NCI-H2171 treated with DMSO at 0.1 percent for 48 hours (cell line): ENCODE data around the gene KARS1.
"Not testable (repeated sequence)": the region's sequence is repeated elsewhere in the genome, so short reads cannot be mapped to it uniquely, and the experiment has no call there.

Experiments used
- DNase-seq: peaks from one replicate; lab custom pipeline; 2025; lab: John Stamatoyannopoulos, UW

KARS1 gene

DNA sequence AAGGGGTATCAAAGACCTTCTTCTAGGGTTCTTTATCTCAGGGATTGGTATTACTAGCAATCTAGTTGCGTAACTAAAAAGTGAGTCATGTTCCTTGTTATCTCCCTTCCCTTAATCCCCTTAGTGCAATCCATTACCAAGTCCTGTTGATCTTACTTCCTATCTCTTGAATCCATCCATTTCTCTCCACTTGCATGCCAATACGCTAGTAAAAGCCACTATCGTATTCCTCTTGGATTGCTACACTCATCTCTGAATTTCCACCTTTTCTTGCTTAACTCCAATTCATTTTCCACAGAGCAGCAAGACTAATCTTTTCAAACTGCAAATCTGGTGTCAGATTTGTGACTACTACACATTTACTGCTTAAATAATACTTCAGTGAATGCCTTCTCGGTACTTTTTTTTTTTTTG lies 22.5 kb downstream of the KARS1 start:
- no peak for DNase-seq

DNA sequence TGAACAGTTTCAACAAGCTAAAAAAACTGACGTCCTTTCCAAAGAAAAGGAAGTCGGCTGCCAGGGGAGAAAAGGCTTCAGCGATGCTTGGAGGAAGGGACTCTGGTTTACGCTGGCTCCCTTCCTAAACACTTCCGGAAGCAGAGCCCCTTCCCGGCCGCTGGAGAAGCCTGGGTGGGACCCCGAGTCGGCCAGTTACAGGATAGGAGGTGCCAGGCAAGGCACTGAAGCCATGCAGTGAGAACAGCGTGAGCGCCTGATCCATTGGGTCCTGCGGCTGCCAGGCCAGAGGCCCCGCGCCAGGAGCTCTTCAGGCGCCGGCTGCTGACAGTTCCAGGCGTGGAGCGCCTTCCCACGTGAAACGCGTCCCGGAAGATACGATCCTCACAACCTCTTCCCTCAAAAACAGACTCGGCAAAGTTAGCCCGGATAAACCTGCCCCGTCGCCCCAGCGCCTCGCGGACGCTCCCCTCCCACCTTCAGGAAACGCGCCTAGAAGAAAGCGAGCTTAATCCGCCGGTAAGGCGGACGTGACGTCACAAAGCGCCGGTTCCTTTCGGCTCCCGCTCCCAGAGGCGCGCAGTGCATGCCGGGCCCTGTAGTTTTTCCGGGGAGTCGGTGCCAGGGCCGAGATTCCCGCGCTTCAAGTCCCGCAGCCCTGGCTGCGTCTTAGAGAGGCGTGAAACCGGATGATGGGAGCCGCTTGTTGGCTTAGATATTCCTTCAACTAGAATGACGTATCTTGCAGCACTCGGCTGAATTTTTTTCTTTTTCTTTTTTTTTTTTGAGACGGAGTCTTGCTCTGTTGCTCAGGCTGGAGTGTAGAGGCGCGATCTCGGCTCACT lies 24.5 kb downstream of the KARS1 start, which contains the start of gene ADAT1:
ADAT1 (minus strand) TSS at position 521 of the 845 bp plus-strand sequence. CDS start 2,482 bp downstream, outside the sequence.
- DNase-seq, result peak; percentile 98

DNA sequence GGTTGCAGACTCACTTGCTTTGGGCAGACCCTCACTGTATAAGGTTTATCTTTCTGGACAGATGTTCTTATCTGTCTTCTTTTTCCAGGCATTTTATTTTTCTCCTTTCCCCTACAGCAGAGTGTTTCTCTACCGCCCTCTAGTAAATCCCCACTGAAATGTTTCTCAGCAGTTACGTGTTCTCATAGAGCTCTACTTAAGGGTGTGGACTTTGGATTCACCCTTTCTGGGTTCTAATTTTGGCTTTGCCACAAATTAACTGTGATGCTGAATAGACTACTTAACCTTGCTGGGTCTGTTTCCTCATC lies 26.3 kb downstream of the KARS1 start:
- DNase-seq, result peak; percentile 40

DNA sequence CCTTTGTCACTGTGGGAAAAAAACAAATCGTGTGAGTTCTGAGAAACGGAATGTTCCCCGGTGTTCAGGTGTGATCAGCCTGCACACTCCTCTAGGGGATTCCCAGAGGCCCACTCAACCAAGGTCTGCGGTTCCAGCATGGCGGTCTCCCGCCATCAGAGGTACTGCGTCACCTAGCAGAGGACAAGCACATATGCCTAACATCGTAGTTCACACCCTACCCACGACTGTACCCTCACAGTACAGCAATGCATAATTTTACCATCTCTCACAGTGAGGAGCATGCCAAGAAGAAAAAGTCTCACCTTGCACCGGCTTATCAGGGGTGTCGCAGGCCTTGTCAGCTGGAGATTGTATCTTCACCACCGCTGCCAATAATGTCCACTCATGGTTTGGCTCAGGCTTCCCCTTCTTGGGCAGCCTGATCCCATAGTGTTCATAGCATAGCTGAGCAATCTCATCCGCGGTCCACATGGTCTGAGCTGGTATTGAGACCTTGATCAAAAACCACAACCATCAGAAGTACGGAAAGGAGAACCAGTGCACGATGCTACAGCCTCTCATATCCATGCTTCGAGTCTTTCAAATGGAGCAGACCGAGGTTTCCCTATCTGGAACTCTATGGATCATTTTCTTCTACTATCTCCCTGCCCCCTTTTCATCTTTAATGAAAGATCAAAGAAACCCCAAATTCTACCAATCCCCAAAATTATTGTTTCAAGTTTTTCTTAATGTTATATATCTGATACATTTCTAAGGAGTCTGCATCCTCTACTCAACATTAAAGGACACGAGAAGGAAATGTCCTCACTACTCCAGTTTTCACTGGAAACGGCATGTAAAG lies 26.9 kb downstream of the KARS1 start:
- no peak for DNase-seq

DNA sequence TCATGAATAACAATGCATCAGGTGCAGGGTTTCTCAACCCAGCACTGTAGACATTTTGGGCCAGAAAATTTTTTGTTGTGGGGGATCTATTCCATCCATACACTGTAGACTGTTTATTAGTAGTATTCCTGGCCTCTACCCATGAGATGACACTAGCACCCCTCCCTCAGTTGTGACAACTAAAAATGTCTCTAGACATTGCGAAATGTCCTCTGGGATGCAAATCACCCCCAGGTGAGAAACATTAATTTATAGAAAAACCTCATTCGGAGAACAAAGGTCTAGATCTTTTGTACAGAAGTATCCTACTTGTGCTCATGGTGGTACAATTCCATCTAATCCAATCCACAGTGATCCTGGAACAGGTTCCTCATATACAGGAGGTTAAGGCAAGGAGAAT lies 28.7 kb downstream of the KARS1 start:
- DNase-seq, result no peak

- DNase-seq, result no peak
Measured at GRCh38 chr16:75617121-75617520, 30.3 kb downstream of the KARS1 start.

DNA sequence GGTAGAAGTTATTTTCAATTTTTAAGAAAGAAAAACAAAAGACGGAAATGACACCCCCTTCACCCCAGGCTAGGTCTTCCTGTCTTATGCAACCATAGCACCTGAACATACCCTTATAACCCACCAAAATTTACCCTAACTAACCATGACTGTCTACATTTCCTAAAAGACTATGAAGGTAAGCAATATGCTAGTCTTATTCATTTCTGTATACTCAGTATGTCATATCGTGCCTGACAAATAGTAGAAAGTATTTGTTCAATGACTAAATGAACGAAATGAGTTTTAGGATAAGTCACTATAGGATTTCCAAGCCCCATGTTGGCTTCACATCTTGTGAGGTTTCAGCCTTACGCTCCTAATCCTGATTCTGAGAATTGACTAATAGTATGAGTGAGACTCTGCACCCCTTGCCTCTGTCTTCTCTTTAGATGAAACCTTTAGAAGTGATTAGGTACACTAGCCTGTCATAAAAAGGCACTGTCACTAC lies 30.9 kb downstream of the KARS1 start:
- no peak for DNase-seq

DNA sequence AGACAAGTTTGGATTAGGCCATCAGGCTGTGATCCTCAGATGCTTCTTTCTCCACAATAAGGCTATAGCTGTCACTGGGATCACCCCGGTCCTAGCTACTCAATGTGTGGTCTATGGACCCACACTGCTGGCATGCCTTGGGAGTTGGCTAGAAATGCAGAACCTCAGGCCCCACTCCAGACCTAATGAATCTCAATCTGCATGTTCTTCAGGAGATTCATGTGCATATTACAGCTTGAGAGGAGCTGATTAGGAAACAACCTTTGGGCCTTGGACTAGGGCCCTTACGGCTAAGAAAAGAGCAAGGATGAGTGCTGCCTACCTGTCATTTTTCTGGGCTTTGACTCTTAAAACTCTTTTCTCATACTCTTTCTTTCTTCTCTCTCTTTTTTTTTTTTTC lies 31.8 kb downstream of the KARS1 start:
- no peak for DNase-seq

DNA sequence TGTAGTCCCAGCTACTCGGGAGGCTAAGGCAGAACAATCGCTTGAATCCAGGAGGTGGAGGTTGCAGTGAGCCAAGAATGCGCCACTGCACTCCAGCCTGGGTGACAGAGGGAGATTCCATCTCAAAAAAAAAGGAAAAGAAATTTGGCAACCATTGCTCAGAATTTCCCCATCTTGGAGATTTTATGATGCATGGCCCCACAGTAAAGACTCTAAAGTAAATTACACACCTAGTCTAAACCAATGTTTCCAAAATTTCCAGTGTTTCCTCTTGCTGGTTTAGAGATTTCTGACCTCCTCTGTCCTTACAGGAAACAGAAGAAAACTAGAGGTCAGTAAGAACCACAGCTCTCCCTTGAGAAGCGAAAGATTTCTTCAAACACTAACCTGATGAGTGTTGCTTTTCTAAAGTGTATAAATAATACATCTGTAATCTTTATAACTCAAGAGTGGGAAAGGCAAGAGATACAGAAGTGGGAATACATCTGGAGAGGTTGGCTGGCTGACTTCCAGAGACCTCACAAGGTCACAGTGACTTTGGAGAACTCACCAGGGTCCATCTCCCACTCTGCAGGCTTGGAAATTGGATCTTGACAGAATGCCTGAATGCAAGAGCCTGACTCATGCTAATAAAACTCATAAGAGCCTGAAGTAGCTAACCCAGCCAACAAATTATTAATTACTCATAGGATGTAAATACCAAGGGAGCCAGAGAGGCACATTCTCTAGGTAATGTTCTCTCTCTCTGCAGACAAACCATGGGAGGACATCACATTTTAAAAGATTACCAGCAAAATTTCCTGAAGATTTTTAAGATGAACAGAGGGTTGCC lies 33.2 kb downstream of the KARS1 start:
- DNase-seq, result no peak

- DNase-seq, result no peak
Measured at GRCh38 chr16:75606507-75606906, 41.0 kb downstream of the KARS1 start.

- no peak for DNase-seq
Measured at GRCh38 chr16:75603241-75603640, 44.2 kb downstream of the KARS1 start.

- DNase-seq, result no peak
Measured at GRCh38 chr16:75599452-75600277, 47.8 kb downstream of the KARS1 start.

DNA sequence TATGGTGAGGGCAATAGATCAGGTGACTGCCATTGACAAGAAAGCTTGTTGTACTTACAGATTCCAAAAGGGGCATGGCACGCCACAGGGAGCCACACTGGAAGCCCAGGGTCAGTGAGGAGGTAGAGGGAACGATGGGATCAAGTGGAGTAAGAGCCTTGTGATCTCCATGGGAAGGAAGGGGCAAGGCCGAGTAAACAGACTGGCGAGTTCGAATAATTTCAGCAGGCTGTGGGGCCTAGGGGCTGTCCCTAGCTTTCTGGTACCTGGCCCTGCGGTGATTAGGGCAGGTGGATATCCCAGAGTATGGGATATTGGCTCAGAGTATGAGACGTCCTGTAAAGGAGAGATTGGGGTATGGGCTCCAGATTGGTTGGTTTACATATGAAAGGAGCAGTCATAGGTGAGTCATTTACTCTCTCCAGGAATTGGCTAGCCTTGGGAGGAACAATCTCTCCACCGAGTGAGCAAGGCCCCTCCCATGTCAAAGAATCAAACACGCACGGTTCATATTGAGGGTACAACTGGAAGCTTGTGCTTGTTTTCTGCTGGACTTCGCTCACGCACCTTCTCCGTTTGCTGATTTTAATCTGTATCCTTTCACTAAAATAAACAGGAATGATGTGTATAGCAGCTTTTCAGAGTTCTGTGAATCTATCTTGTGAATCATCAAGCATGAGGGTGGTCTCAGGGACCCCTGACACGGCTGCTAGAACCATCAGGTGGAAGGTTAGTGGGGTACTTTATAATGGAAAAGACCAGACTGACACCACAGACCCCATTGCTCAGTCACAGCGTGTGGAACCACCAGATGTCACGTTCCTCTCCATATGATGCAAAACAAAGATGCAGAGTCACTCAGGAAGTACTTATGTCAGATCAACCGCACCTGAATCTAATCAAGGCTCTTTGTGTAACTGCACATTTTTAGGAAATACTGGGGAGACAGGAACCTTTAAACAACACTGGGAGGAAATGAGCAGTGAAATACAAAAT lies 53.3 kb downstream of the KARS1 start:
- peak; percentile 77 for DNase-seq

- DNase-seq, result no peak
Measured at GRCh38 chr16:75593308-75593707, 54.2 kb downstream of the KARS1 start.

GRCh38 chr16:75591927-75592326 lies 55.5 kb downstream of the KARS1 start:
- not testable (repeated sequence) for DNase-seq

- DNase-seq, result no peak
Measured at GRCh38 chr16:75590920-75591843, 56.3 kb downstream of the KARS1 start.

GRCh38 chr16:75589306-75589705 lies 58.2 kb downstream of the KARS1 start:
- DNase-seq, result no peak

DNA sequence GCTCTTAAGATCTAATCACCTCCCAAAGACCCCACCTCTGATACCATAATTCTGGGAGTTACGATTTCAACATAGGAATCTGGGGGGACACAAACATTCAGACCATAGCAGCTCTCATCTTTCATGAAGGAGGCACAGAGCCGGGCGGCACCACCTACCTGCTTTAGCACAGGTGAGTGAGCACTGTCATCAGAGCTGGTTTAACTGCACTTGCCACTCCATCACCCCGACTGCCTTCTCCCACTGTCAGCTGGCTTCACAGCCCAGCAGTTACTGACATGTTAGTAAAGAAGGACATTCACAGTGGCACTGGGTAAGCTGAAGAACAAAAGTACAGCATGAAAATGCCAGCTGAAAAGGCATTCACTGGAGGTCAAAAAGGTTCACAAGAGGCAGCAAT lies 58.7 kb downstream of the KARS1 start:
- no peak for DNase-seq

DNA sequence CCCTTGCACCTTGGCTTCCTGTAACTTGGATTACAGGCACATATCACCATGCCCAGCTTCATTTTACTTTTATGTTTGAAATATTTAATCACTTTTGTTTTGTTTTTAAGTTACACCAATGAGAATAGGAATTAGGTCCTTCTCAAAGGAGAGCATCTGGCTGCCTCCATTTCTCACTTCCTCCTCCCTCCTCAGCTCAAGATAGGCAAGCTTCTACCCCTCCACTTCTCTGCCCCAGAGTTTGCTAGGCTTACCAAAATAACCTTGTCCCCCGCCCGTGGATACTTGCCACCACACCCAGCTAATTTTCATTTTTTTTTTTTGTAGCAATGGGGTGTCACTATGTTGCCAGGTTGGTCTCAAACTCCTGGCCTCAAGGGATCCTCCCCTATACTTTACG lies 63.4 kb downstream of the KARS1 start:
- DNase-seq, result no peak
